ENCODE results near the gene DNAH3.

Gene DNAH3

DNA sequence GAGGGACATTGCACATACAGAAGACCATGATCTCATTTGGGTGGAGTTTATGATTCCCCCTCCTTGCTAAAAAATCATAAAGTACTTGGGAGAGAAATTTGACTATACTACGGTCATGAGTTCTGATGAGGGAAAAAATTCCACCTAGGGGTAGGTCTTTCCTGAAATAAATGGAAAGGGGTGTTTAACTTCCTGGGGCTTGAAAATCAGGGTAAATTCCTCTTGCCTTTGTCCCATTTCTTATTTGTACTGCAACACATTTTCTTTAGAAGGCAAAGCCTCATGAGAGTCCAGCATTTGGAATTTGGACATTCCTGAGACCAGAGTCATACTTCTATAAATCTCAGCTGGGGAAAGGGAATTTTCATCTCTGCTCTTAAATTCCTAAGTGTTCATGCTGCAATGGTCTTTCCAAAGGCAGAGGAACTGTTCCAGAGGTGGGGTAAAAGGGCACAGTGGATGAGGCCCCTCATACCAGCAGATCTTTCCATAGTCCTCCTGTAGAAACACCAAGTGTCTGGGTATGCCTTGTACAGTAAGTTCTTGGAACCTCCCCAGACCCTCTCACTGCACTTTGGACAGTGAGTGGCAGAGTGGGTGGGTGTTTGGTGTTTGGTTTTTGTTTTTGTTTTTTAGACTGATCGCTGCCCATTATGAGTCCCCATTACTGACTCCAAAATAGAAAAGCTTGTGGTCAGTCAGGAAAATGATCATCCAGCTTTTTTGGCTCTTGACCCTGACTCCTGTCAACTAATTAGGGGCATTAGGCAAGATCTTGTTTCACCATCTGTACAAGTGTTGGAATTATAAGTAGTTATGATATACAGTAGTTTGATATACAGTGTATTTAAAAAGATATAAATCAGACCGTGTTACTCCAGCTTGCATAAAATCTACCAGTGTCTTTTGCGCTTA, 244.0 kb downstream of the DNAH3 start:
- DNase-seq (ENCODE audit: low read depth in 1 of 2, low spot score in 1 of 2): no peak

DNA sequence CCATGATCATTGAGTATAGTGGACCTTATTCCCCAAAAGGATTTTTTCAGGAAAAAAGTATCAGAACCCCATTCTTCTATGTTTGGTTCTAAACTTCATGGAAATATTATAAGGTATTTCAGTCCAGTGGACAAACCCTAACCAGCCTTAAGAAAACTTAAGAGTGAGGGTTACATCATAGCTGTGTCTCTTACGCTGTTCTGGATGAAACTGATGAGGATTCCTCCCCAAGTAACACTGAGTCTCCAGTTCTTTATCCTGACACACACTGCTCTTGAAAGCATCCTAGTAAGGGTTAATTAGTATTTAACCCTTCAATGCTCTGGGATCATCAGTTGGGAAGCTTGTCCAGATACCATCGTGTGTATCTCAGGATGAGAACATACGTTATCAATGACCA, 245.1 kb downstream of the DNAH3 start:
- no peak for DNase-seq (ENCODE audit: low read depth in 1 of 2, low spot score in 1 of 2)

DNA sequence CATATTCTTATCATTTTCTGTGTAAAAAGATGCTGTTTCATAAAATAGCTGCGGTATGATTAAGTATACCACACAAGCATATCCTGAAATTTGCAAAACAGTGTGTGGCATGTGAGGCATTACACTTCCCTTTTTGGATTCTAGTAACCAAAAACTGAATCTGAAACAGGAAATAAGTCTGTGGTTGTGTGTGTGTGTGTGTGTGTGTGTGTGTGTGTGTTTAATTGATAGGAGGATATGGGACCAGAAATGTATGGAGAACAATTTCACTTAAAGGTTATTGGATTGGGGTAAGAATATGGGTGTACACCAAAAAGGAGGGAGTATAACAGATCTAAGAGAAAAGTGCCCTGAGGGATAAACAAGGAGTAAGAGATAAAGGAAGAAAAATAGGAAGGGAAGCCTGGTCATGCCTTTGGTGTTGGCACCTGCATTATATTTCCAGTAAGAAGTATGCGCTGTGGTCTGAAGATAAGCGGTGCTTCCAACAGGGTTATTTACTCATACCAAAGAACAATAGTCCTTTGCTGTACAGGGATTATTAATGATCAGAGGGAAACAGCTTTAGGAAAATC, 246.1 kb downstream of the DNAH3 start:
- DNase-seq (ENCODE audit: low read depth in 1 of 2, low spot score in 1 of 2): no peak

DNA sequence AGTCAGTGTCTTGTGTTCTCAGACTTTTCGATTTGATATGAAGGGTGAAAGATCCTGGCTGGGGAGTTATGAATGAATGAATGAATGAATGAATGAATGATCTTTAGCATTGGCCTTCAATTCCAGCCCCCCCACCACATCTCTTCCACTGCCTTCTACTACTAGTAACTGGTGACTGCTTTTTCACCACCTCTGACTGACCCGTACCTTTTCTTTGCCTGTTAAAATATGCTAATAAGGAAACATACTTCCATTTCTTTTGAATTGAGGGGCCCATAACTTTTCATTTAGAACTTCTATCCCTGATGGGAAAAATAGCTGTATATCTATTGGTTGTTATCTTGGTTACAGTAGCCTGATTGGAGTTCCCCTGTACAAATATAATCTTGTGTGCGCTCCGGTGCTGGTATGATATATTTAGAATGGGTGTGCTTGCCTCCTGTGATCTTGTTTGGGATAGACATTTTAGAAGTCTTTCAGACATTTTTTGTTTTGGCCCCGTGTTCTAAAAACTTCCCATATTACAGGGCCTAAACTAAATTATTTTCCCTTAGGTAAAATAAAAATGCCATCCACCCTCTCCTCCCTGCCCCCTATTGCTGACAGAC, 246.6 kb downstream of the DNAH3 start:
- no peak for DNase-seq (ENCODE audit: low read depth in 1 of 2, low spot score in 1 of 2)

DNA sequence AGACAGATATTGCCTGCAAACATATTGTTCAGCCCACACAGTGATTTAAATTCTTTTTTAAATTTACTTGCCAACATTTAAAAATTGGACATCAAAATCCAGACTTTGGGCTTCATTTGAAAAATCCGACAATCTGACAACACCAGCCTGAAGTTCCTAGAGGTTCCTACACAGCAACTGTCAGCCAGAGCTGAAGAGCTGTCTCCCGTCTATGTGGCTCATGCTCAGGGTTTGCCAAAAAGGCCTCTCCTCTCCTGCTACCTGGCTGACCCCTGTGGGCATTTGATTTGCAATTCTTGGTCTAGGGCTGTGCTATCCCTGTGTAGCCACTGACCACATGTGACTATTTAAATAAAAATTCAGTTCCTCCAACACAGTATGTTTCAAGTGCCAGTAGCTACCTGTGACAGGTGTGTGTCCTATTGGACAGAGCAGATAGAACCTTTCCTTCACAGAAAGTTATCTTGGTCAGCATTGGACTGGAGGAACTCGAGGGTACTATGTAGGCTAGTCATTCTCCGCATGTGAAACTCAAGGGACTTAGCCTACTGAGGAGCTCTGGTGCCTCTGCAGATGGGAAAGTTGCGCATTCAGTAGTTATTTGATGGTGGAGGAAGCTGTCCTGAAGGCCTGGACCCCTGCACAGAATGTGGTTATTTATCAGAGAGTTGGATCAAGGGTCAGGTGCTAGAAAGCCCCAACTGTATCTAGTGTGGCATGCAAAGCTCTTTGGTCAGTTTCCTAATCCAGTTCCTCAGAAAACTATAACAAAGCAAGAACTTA, 247.3 kb downstream of the DNAH3 start:
- no peak for DNase-seq (ENCODE audit: low read depth in 1 of 2, low spot score in 1 of 2)

DNA sequence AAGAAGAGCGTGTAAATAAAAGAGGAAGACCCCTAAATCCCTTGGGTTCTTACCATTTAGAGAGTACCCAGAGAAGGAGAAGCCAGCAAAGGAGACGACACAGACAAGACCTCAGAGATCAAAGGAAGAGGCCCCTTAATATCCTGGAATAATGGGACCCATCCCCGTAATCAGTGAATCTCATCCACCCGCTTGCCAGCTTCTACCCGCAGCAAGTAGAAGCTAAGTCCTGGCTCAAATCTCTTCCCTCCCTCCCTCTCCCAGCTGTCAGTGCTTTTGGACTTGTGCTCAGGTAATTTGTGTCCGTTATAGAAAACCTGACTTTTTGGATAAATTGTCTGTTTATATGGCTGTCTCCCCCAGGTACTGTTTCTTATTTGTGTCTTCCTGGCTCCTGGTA, 248.2 kb downstream of the DNAH3 start:
- DNase-seq (ENCODE audit: low read depth in 1 of 2, low spot score in 1 of 2): no peak

DNA sequence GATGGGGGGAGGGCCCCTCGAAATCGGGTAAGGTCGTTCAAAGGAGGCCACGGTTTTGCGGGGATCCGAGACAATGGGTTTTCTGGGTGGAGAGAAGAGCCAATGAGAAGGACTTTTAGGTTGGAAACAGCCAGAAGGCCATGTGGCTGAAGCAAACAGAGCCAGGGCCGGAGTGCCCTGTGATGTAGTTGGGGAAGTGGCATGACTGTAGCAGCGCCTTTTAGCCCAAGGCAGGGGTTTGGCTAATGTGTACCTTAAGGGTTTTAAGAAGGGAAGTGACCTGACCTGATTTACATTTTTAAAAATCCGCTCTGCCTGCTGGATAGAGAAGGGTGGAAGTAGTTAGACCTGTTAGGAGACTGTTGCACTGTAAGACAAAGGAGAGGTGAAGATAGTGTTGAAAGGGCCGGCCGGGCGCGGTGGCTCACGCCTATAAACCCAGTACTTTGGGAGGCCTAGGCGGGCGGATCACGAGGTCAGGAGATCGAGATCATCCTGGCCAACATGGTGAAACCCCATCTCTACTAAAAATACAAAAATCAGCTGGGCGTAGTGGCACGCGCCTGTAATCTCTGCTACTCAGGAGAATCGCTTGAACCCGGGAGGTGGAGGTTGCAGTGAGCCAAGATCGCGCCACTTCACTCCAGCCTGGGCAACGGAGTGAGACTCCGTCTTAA, 249.1 kb downstream of the DNAH3 start:
- no peak for DNase-seq (ENCODE audit: low read depth in 1 of 2, low spot score in 1 of 2)

DNA sequence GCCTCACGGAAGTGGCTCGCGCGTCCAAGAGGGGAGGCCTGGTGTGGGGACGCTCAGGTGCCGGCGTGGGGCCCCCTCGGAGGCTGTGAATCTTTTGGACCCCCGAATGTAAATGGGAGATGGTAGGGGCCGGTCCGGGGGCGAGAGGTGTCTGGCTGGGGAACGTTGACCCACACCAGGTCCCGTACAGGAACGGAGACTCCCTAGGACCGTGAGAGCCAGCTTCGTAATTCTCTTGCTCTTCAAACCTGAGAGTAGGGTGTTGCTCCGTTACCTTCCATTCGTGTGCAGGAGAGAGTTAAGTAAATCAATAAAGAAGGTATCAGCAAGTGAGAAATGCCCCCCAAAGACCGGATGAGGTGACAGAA, 249.6 kb downstream of the DNAH3 start:
- DNase-seq (ENCODE audit: low read depth in 1 of 2, low spot score in 1 of 2): no peak

DNA sequence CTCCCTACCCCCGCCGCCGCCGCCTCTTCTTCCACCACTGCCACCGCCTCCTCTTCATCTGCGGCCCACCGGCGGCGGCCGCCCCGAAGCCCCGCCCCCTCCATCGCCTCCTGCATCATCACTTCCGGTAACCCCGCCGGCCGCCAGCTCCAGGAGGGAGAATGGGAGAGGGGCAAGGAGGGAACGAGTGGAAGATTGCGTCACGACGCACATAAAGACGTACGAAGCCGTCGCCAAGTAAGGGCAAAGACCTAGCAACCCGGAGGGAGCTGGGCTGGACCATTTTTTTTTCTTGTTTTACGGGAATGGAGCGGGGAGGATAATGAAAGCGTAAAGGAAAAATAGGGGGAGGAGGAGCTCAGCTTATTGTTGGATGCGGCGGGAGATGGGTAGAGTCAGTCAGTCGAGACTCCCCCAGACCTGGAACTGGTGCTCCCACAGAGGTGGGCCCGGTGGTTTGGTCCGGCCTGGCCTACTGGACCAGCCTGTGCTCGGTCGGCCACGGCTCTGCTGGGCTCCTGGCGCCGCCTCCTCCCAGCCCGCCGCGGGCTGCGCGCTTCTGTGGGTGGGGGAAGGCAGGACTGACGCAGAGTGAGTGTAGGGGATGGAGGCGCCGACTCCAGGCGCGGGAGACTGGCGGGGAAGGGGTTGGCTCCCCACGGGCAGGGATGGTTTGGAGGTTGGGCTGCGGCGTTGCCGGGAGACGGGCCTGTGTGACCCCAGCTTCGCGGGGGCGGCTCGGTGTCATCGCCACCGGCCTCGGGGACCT, 250.2 kb downstream of the DNAH3 start, which contains the start of the genes DCUN1D3 and LYRM1:
TSS of gene DCUN1D3 (minus strand) at position 60 of the 769 bp plus-strand sequence. CDS start 37,820 bp downstream, outside the sequence.
TSS of gene LYRM1 (plus strand) at position 473 of the 769 bp plus-strand sequence. CDS start 14,785 bp downstream, outside the sequence.
- DNase-seq (ENCODE audit: low read depth in 1 of 2, low spot score in 1 of 2): peak; percentile 62 to 78

DNA sequence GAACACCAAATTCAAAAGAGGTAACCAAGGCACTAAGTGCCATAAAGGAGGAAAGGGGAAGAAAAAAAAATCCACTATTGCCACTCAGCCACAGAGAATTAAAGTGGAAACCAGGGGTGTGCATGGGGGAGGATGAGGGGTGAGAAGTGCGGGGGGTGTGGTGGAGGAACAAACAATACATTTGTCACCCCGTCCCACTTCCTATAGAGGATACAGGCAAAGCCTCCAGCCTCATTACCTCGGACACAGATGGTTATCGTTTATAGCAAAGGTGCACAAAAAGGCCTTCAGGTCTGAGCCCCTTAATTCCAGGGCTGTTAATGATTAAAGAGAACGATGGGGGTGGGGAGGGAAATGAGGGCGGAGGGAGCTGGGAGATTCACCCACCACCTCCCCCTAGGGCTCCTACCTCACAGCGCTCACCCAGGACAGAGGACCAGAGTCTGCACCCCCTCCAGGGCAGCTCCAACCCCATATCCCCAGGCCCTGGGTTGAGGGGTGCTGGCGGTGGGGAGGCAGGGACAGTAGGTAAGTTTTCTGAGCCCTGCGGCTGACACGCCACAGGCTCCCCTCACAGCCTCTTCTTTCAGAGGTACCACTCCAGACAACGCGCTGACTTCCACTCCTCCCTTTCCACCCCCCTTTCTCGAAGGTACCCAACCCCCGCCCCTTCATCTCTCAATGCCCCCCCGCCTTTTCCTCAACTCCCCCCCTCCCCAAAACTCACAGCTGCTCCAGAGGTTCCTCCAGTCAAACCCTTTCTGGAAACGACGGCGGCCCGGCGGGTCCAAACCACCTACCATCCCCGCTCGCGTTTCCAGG, 251.0 kb downstream of the DNAH3 start:
- DNase-seq (ENCODE audit: low read depth in 1 of 2, low spot score in 1 of 2): no peak

DNA sequence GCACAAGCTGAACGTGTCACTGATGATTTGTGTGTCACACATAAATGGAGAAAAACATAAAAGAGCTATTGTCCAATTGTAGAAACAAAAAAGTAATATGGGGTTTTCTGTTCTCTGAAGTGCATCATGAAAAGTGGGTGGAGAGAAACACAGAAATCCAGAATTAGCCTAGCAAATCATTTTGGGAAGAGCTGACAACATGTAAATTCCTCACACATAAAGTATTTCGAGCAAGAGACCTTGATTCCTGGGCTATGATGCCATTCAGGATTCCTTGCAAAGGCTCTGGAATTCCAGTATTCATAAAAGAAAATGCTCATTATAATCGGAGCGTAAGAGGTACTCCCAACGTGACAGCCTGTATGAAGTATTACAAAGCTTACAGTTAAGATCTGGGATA, 251.6 kb downstream of the DNAH3 start:
- DNase-seq (ENCODE audit: low read depth in 1 of 2, low spot score in 1 of 2): no peak

DNA sequence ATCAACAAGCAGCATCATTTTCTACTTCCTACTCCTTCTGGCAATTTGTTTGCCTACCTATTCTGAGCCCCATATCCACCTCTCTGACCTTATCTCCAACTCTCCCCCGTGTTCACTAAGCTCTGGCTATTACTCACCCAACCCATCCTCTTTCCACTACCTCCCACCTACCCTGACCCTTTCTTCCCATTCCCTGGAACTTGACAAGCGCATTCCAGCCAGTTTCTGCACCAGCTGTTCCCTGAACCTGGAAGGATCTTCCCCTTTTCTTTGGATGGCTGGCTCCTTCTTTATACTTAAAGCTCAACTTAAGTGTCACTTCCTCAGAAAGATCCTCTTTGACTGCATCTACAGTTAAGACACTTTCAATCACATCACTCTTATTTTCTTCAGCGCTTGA, 252.7 kb downstream of the DNAH3 start:
- no peak for DNase-seq (ENCODE audit: low read depth in 1 of 2, low spot score in 1 of 2)

DNA sequence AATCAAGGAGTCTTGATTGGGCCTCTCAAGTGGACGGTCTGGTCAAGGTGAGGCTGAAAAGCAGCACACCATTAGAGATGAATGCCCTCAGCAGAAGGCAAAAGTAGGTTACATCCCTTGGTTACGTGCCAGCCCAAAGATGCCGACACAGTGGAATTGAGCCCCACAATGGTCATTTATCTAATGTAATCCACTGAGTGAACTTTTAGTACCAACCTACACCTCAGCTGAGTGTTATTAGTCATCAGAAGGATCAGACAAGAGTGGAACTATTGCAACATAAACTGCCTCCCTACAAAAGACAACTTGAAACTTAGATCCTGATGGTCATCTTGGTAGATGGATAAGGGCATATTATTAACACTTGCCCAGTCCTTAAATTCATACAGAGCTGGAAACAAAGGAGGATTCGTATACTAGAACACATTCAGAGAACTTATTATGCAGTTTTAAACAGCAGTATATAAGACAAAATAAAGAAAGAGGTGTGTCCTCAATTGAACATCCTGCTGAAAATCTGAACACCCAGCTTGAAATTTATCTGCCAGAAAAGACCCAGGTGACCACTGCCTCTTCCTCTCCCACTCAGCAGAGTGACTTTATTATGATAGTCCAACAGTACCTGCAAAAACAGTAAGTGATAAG, 253.3 kb downstream of the DNAH3 start:
- DNase-seq (ENCODE audit: low read depth in 1 of 2, low spot score in 1 of 2): no peak

DNA sequence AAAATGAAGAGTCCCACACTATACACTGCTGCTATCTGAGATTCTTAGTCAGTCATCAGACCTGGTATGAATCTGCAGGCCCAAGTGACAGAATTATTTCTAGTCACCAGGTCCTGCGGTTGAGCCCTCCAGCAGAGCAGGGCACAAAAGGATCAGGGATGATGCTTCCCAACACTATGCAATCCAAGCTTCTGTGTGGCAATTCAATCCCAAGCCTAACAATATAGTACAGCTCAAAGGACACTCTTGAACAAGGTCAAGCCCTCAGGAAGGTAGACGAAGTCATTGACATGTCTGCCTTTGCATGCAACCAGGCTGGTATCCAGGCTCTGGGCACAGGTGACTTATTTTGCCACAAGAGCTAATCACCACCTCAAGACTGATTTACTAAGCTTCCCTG, 256.3 kb downstream of the DNAH3 start:
- DNase-seq (ENCODE audit: low read depth in 1 of 2, low spot score in 1 of 2): no peak

DNA sequence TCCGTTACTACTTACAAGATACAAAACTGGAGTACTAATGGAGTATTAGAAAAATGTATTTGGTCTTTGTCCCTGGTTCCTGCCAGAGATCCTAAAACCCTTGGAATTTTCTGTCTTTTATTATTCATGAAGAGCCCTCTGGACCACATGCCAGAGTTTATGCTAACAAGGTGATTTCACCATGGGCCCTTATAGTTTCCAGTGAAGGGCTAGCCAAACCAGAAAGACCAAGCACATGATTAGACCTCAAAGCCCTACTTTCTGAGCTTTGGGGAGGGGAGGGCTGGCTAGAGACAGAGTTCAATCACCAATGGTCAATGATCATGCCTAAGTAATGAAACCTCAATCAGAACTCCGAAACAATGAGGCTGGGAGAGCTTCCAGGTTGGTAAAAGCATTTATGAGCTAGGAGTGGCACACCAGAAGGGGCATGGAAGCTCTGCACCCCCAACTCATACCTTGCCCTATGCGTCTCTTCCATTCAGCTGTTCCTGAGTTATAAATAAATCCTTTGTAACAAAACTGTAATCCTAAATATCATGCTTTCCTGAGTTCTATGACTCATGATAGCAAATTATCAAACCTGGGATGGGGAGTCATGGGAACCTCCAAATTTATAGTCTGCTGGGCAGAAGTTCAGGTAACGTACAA, 260.9 kb downstream of the DNAH3 start:
- DNase-seq (ENCODE audit: low read depth in 1 of 2, low spot score in 1 of 2): no peak

DNA sequence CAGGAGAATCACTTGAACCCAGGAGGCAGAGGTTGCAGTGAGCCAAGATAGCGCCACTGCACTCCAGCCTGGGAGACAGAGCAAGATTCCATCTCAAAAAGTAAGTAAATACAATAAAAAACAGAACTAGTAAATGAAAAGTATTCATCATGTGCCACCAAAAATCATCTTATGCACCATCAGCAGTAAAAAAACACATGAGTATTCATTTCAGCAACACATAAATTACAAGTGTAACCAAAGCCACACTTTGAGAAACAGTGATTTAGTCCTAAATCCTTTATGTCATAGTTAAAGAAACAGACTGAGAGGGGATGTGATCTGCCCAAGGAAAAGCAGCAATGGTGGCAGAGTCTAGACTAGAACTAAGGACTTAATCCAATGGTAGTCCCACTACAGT, 263.4 kb downstream of the DNAH3 start:
- DNase-seq (ENCODE audit: low read depth in 1 of 2, low spot score in 1 of 2): no peak

DNA sequence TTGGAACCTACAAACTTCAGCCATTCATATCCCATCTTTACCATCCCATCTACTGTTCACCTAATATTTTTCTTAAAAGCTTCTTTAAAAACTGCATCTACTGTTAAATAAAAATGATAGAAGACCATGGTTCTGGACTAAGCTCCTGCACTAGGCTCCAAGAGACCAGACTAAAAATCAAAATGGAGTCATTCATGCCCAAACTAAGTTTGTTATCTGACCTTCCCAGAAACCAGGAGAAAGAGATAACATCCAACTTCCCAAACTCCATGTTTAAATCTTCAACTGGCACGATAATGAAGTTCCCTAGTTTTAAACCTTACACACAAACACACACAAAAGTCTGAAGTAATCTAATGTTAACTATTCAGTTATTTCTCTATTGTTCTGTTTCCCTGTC, 264.3 kb downstream of the DNAH3 start:
- DNase-seq (ENCODE audit: low read depth in 1 of 2, low spot score in 1 of 2): no peak

DNA sequence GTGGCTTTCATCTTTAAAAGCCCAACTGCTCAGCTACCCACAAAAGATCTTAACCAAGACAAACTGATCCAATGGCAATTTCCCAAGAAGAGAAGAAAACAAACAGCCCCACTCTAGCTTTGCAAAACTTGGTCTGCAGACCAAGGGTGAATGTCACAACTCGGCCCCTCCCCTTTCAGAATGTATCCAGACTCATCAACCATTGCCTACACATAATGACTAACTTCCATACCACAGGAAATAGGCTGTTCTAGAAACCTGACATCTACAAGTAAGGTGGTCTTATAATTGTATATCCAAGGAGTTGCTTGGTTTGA, 266.4 kb downstream of the DNAH3 start:
- no peak for DNase-seq (ENCODE audit: low read depth in 1 of 2, low spot score in 1 of 2)

All from activated T-helper 1 cell treated with anti-CD3 and anti-CD28 coated beads, Interleukin-2, amount 50 U/mL, for 16 hours (primary cell).